Measurements from ENCODE around the gene FOXD4L1.
"Not testable (repeated sequence)": the region's sequence is repeated elsewhere in the genome, so short reads cannot be mapped to it uniquely, and the experiment has no call there.

FOXD4L1 gene

GRCh38 chr2:113498365-113498764, at the start of gene FOXD4L1:
Gene FOXD4L1, plus strand, starts transcription at chr2:113498665. Its CDS starts 592 bp downstream, at chr2:113499257.
- DNase-seq (ENCODE audit: low read depth), result not testable (repeated sequence)

GRCh38 chr2:113465770-113466169, 32.7 kb upstream of the FOXD4L1 start:
- not testable (repeated sequence) for DNase-seq (ENCODE audit: low read depth)

GRCh38 chr2:113476688-113477368, 21.6 kb upstream of the FOXD4L1 start:
- DNase-seq (ENCODE audit: low read depth), result not testable (repeated sequence)

GRCh38 chr2:113496527-113496926, 1.9 kb upstream of the FOXD4L1 start:
- DNase-seq (ENCODE audit: low read depth), result not testable (repeated sequence)

GRCh38 chr2:113499019-113499885, 787 bp downstream of the FOXD4L1 start:
- not testable (repeated sequence) for DNase-seq (ENCODE audit: low read depth)

- not testable (repeated sequence) for DNase-seq (ENCODE audit: low read depth)
Measured at GRCh38 chr2:113499886-113500722, 1.6 kb downstream of the FOXD4L1 start.

GRCh38 chr2:113500723-113501038, 2.2 kb downstream of the FOXD4L1 start:
- not testable (repeated sequence) for DNase-seq (ENCODE audit: low read depth)

- not testable (repeated sequence) for DNase-seq (ENCODE audit: low read depth)
Measured at GRCh38 chr2:113502216-113503093, 4.0 kb downstream of the FOXD4L1 start.

GRCh38 chr2:113503094-113504042, 4.9 kb downstream of the FOXD4L1 start:
- DNase-seq (ENCODE audit: low read depth), result not testable (repeated sequence)

GRCh38 chr2:113504081-113504480, 5.6 kb downstream of the FOXD4L1 start:
- not testable (repeated sequence) for DNase-seq (ENCODE audit: low read depth)

- DNase-seq (ENCODE audit: low read depth), result not testable (repeated sequence)
Measured at GRCh38 chr2:113507394-113508140, 9.1 kb downstream of the FOXD4L1 start.

GRCh38 chr2:113508187-113508586, 9.7 kb downstream of the FOXD4L1 start:
- DNase-seq (ENCODE audit: low read depth), result not testable (repeated sequence)

GRCh38 chr2:113510913-113511312, 12.4 kb downstream of the FOXD4L1 start:
- DNase-seq (ENCODE audit: low read depth), result not testable (repeated sequence)

GRCh38 chr2:113511859-113512258, 13.4 kb downstream of the FOXD4L1 start:
- DNase-seq (ENCODE audit: low read depth), result not testable (repeated sequence)

- not testable (repeated sequence) for DNase-seq (ENCODE audit: low read depth)
Measured at GRCh38 chr2:113515457-113515856, 17.0 kb downstream of the FOXD4L1 start.

GRCh38 chr2:113515995-113516394, 17.5 kb downstream of the FOXD4L1 start:
- DNase-seq (ENCODE audit: low read depth), result not testable (repeated sequence)

- not testable (repeated sequence) for DNase-seq (ENCODE audit: low read depth)
Measured at GRCh38 chr2:113517025-113517424, 18.6 kb downstream of the FOXD4L1 start.

GRCh38 chr2:113520837-113521236, 22.4 kb downstream of the FOXD4L1 start:
- not testable (repeated sequence) for DNase-seq (ENCODE audit: low read depth)

- not testable (repeated sequence) for DNase-seq (ENCODE audit: low read depth)
Measured at GRCh38 chr2:113521492-113521891, 23.0 kb downstream of the FOXD4L1 start.
